ENCODE measurements around the gene SOAT1. TPM values are rescaled to one million over a fixed set of nuclear protein-coding genes. Genes with fewer than 3 reads are reported as not detected.
A peak's percentile ranks its signal among the peaks of the same experiment; 100 is the strongest.
"Not testable (repeated sequence)": the region's sequence is repeated elsewhere in the genome, so short reads cannot be mapped to it uniquely, and the experiment has no call there.

Gene SOAT1
- total RNA-seq, result 10 to 100 TPM; 38.6 to 42.7 TPM
- polyA plus RNA-seq, result 1 to 10 TPM; 6.0 to 6.7 TPM
- long read RNA-seq, donor 1, full-length matches to known transcripts, result 19 of 30 reads
- long read RNA-seq, donor 1, partial matches to known transcripts, result 5 of 30 reads
- long read RNA-seq, donor 1, other reads (novel, unspliced or antisense), result 6 of 30 reads
- long read RNA-seq, donor 2, full-length matches to known transcripts, result 19 of 24 reads
- long read RNA-seq, donor 2, partial matches to known transcripts, result 0 of 24 reads
- long read RNA-seq, donor 2, other reads (novel, unspliced or antisense), result 5 of 24 reads

DNA sequence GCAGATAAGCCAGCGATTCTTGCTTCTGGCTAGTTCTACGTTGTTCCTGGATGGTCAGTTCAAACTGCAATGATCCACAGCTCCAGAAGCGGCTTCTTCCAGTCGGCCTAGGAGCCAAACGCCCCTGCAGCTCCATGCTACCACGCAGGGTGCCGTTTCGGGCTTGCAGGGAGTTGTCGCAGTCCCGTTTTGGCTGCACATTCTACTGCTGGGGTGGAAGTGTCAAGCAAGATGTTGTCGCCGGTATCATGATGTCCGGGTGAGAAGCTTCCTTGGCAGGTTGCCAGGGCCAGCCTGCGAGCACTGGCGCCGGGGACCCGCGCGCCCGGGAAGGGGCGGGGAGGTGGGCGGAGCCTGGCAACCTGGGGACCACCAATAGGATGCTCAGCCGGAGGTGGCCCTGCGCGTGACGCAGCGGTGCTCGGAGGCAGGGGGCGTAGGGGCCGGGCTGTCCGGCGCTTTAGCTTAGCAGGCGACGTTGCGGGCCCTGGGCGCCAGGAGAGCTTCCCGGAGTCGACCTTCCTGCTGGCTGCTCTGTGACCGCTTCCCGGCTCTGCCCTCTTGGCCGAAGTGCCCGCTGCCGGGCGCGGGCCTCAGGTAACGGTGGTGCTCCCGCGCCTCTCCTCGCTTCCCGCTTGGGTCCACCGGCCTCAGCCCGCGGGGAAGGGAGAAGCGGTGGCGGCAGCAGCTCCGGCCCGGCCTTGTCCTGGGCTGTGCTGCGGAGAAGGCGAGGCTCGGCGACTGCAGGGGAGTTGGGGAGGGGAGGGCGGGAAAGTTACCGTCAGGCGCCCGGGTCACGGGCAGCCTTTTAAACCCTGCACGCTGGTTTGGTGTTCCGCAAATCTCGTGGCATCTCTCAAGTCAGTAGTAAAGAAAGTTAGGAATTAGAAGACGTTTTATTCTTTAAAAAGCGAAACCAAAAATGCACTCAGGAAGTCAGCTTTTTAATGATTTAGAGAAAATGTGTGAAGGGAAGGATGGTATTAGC, at the start of gene SOAT1:
Gene SOAT1, plus strand, starts transcription at position 458 of the 988 bp plus-strand sequence. CDS start 8,888 bp downstream, outside the sequence.
- H3K27me3 ChIP-seq (ENCODE audit: control insufficient read depth in 1 of 2, insufficient read depth in 2 of 2, low read length in 1 of 2), result no peaks in the 10 kb centered on the region
- H3K4me3 ChIP-seq (ENCODE audit: low read length in 2 of 2), result peak within 1 kb of the TSS; percentile 63 to 75
- ATAC-seq (ENCODE audit: low FRiP score), result peak; percentile 98

DNA sequence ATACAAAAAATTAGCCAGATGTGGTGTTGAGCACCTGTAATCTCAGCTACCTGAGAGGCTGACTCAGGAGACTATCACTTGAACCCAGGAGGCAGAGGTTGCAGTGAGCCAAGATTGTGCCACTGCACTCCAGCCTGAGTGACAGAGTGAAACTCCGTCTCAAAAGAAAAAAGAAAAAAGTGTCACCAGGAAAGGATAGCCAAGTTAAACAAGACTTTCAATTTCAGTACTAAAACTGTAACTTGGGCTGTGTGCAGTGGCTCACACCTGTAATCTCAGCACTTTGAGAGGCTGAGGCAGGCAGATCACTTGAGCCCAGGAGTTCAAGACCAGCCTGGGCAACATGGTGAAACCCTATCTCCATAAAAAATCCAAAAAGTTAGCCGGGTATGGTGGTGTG, 48.2 kb upstream of the SOAT1 start:
- H3K4me3 ChIP-seq (ENCODE audit: low read length in 2 of 2); H3K27me3 ChIP-seq (ENCODE audit: control insufficient read depth in 1 of 2, insufficient read depth in 2 of 2, low read length in 1 of 2); H3K9me3 ChIP-seq (ENCODE audit: control insufficient read depth, low read length); intact Hi-C loops (cut with DNase I); ATAC-seq (ENCODE audit: low FRiP score); H3K27ac ChIP-seq (ENCODE audit: low read depth in 1 of 2, low read length in 2 of 2); DNase-seq; H3K36me3 ChIP-seq (ENCODE audit: control insufficient read depth in 1 of 2, insufficient read depth in 2 of 2, low read length in 1 of 2); H3K4me1 ChIP-seq (ENCODE audit: control insufficient read depth in 1 of 2, insufficient read depth in 2 of 2, low read length in 2 of 2): not testable (repeated sequence)
- 58 to 61% methylated on average over 2 of the region's 2 CpGs for WGBS, 2 donors

More for the DNA sequence above, at the start of gene SOAT1:
- H3K9me3 ChIP-seq (ENCODE audit: control insufficient read depth, low read length), result no peaks in the 10 kb centered on the region
- 0% methylated on average over 49 to 71 of the region's 71 CpGs for WGBS, 2 donors
- no peaks in the 10 kb centered on the region for H3K36me3 ChIP-seq (ENCODE audit: control insufficient read depth in 1 of 2, insufficient read depth in 2 of 2, low read length in 1 of 2)
- peak within 1 kb of the TSS; percentile 2 to 87 for H3K27ac ChIP-seq (ENCODE audit: low read depth in 1 of 2, low read length in 2 of 2)
- peak; percentile 97 to 98 for DNase-seq
- intact Hi-C loops (cut with DNase I), result loop anchor here (2.0 to 5.0 kb wide), 4 partner anchors 171 to 215 kb away; partner anchors contain the start of gene TOR3A (in 1 of the 2)
- H3K4me1 ChIP-seq (ENCODE audit: control insufficient read depth in 1 of 2, insufficient read depth in 2 of 2, low read length in 2 of 2), result peaks cover 2 to 3% of the 10 kb centered on the region in 2 donors

DNA sequence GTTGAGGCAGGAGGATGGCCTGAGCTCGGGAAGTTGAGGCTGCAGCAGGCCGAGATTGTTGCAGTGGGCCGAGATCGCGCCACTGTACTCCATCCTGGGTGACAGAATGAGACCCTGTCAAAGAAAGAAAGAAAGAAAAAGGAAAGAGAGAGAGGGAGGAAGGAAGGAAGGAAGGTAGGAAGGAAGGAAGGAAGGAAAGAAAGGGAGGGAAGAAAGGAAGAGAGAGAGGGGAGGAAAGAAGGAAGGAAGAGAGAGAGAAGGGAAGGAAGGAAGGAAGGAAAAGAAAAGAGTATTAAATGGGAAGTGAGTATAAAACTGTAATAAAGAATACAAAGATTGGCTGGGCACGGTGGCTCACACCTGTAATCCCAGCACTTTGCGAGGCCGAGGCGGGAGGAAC, 45.7 kb upstream of the SOAT1 start:
- DNase-seq (no peak), ATAC-seq (ENCODE audit: low FRiP score) (no peak)
- Histone ChIP-seq H3K9me3 (ENCODE audit: control insufficient read depth, low read length) (no peaks in the 10 kb centered on the region), H3K4me1 (ENCODE audit: control insufficient read depth in 1 of 2, insufficient read depth in 2 of 2, low read length in 2 of 2) (no peaks in the 10 kb centered on the region), H3K27me3 (ENCODE audit: control insufficient read depth in 1 of 2, insufficient read depth in 2 of 2, low read length in 1 of 2) (no peaks in the 10 kb centered on the region), H3K4me3 (ENCODE audit: low read length in 2 of 2) (no peak overlapping the region), H3K36me3 (ENCODE audit: control insufficient read depth in 1 of 2, insufficient read depth in 2 of 2, low read length in 1 of 2) (no peaks in the 10 kb centered on the region), H3K27ac (ENCODE audit: low read depth in 1 of 2, low read length in 2 of 2) (no peak overlapping the region)
- 85 to 92% methylated on average over 9 of the region's 9 CpGs for WGBS, 2 donors
- intact Hi-C loops (cut with DNase I), result no loop called here

DNA sequence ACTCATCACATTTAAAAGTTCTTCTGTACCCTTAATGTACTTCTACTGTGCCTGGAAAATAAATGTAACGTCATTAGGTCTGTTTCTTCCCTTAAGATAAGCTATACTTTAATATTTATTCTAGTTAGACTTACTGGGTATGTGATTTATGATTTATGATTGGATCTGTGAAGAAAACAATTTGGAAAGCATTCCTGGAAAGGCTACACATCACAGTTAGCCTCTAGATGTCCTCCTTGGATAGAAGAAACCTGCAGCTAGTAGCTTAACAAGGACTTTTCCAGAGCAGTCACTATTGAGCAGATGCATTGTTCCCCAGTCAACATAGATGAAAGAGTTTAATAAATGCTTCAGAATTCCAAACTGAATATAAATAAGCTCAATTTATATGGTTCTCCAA, 41.9 kb upstream of the SOAT1 start:
- WGBS, 2 donors, result 0 to 31% methylated on average over 1 of the region's 1 CpG

DNA sequence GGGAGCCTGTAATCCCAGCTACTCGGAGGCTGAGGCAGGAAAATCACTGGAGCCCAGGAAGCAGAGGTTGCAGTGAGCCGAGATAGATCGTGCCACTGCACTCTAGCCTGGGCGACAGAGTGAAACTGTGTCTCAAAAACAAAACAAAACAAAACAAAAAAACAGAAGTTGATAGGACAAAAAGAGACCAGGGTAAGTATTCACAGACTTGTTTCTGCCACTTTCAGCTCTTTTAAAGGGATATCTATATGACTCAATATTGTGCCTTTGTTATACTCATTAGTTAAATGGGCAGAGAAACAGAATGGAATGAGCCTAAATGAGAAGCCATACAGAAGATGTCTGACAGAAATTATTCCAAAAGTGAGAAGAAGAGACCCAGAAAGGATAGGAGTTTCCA, 41.0 kb upstream of the SOAT1 start:
- Histone ChIP-seq H3K4me3 (ENCODE audit: low read length in 2 of 2) (no peak overlapping the region), H3K9me3 (ENCODE audit: control insufficient read depth, low read length) (no peaks in the 10 kb centered on the region), H3K27me3 (ENCODE audit: control insufficient read depth in 1 of 2, insufficient read depth in 2 of 2, low read length in 1 of 2) (no peaks in the 10 kb centered on the region), H3K36me3 (ENCODE audit: control insufficient read depth in 1 of 2, insufficient read depth in 2 of 2, low read length in 1 of 2) (no peaks in the 10 kb centered on the region), H3K4me1 (ENCODE audit: control insufficient read depth in 1 of 2, insufficient read depth in 2 of 2, low read length in 2 of 2) (no peaks in the 10 kb centered on the region), H3K27ac (ENCODE audit: low read depth in 1 of 2, low read length in 2 of 2) (no peak overlapping the region)
- intact Hi-C loops (cut with DNase I), result loop anchor here in 1 of 2 donors (10.0 kb wide), 1 partner anchor 122 kb away; no protein-coding TSS in a partner anchor
- 88 to 95% methylated on average over 4 of the region's 4 CpGs for whole genome bisulfite sequencing, 2 donors
- ATAC-seq (ENCODE audit: low FRiP score) (no peak), DNase-seq (no peak)

More for the DNA sequence above, 41.9 kb upstream of the SOAT1 start:
- no peaks in the 10 kb centered on the region for H3K9me3 ChIP-seq (ENCODE audit: control insufficient read depth, low read length)
- H3K36me3 ChIP-seq (ENCODE audit: control insufficient read depth in 1 of 2, insufficient read depth in 2 of 2, low read length in 1 of 2), result no peaks in the 10 kb centered on the region
- no peak overlapping the region for H3K27ac ChIP-seq (ENCODE audit: low read depth in 1 of 2, low read length in 2 of 2)
- H3K4me3 ChIP-seq (ENCODE audit: low read length in 2 of 2), result no peak overlapping the region
- intact Hi-C loops (cut with DNase I), result loop anchor here in 1 of 2 donors (10.0 kb wide), 1 partner anchor 123 kb away; no protein-coding TSS in a partner anchor
- DNase-seq (no peak), ATAC-seq (ENCODE audit: low FRiP score) (no peak)
- no peaks in the 10 kb centered on the region for H3K4me1 ChIP-seq (ENCODE audit: control insufficient read depth in 1 of 2, insufficient read depth in 2 of 2, low read length in 2 of 2)
- no peaks in the 10 kb centered on the region for H3K27me3 ChIP-seq (ENCODE audit: control insufficient read depth in 1 of 2, insufficient read depth in 2 of 2, low read length in 1 of 2)

DNA sequence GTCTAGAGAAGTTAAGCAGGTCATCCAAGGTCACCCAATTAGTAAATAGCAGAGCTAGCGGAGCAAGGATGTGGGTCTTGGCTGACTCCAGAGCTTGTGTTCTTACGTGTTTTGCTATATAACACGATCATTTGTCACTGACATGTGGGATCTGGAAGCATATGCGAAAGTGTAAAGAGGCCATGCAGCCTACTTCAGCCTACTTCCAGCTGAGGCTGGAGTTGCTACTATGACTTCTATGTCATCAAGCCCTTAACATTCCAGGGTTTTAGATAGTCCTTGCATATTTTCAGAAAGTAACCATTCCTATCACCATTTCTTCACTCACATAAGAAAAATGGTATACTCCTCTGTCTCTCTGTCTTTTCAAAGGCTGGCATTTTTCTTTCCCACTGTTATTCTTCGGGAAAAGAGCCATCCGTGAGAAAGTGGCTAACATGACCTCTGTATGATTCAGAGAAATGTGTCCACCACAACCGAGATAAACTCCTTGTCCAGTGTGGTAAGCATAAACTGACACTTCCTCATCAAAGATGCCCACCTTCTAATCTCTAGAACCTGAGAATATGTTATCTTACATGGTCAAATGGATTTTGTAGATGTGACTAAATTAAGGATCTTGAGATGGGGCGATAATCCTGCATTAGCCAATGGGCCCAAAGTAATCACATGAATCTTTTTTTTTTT, 40.2 kb upstream of the SOAT1 start:
- intact Hi-C loops (cut with DNase I), result loop anchor here in 1 of 2 donors (10.0 kb wide), 1 partner anchor 121 kb away; no protein-coding TSS in a partner anchor
- no peaks in the 10 kb centered on the region for H3K4me1 ChIP-seq (ENCODE audit: control insufficient read depth in 1 of 2, insufficient read depth in 2 of 2, low read length in 2 of 2)
- H3K27me3 ChIP-seq (ENCODE audit: control insufficient read depth in 1 of 2, insufficient read depth in 2 of 2, low read length in 1 of 2), result no peaks in the 10 kb centered on the region
- no peak overlapping the region for H3K27ac ChIP-seq (ENCODE audit: low read depth in 1 of 2, low read length in 2 of 2)
- DNase-seq (no peak), ATAC-seq (ENCODE audit: low FRiP score) (no peak)
- no peak overlapping the region for H3K4me3 ChIP-seq (ENCODE audit: low read length in 2 of 2)
- 32 to 47% methylated on average over 8 of the region's 8 CpGs for WGBS, 2 donors
- no peaks in the 10 kb centered on the region for H3K36me3 ChIP-seq (ENCODE audit: control insufficient read depth in 1 of 2, insufficient read depth in 2 of 2, low read length in 1 of 2)
- H3K9me3 ChIP-seq (ENCODE audit: control insufficient read depth, low read length), result no peaks in the 10 kb centered on the region

DNA sequence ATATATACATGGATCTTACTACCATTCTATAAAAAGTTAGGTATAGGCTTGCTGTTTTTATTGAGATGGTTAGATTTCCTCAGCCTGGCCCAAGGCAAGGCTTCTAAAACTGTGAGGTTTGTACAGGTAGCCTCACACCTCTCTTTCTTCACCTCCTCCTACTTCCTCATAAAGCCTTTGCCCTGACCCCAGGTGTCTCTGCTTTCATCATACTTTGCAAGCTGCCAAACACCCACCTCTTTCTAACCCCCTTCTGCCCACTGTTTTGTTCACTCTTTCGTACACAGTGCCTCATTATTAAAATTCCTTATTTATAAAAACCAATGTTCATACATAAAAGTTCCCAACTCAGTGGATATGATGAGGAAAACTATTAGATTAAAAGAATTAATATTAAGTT, 31.4 kb upstream of the SOAT1 start:
- Histone ChIP-seq H3K9me3 (ENCODE audit: control insufficient read depth, low read length) (no peaks in the 10 kb centered on the region), H3K36me3 (ENCODE audit: control insufficient read depth in 1 of 2, insufficient read depth in 2 of 2, low read length in 1 of 2) (no peaks in the 10 kb centered on the region), H3K4me1 (ENCODE audit: control insufficient read depth in 1 of 2, insufficient read depth in 2 of 2, low read length in 2 of 2) (no peaks in the 10 kb centered on the region), H3K27me3 (ENCODE audit: control insufficient read depth in 1 of 2, insufficient read depth in 2 of 2, low read length in 1 of 2) (no peaks in the 10 kb centered on the region), H3K27ac (ENCODE audit: low read depth in 1 of 2, low read length in 2 of 2) (no peak overlapping the region), H3K4me3 (ENCODE audit: low read length in 2 of 2) (no peak overlapping the region)
- DNase-seq, result no peak
- whole genome bisulfite sequencing, 2 donors, result 94 to 97% methylated on average over 1 of the region's 1 CpG
- intact Hi-C loops (cut with DNase I), result no loop called here
- no peak for ATAC-seq (ENCODE audit: low FRiP score)

DNA sequence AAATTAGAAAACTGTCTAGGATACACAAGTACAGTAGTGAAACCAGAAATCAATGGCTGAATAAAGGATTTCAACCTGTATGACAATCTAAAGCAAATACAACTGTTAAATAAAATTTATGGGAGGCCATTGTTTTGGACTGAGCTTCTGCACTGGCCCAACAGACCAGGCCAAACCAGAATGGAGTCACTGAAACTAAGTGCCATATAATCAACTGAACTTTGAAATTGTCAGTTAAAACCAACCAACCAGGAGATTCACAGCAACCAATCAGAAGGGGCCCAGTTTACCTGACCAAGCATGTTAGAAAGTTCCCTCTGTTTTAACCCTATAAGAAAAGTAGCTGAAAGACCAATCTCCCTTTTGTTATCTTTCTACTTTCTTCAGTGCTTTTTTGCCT, 30.5 kb upstream of the SOAT1 start:
- Histone ChIP-seq H3K36me3 (ENCODE audit: control insufficient read depth in 1 of 2, insufficient read depth in 2 of 2, low read length in 1 of 2) (no peaks in the 10 kb centered on the region), H3K27me3 (ENCODE audit: control insufficient read depth in 1 of 2, insufficient read depth in 2 of 2, low read length in 1 of 2) (no peaks in the 10 kb centered on the region), H3K27ac (ENCODE audit: low read depth in 1 of 2, low read length in 2 of 2) (no peak overlapping the region), H3K4me3 (ENCODE audit: low read length in 2 of 2) (no peak overlapping the region), H3K9me3 (ENCODE audit: control insufficient read depth, low read length) (no peaks in the 10 kb centered on the region), H3K4me1 (ENCODE audit: control insufficient read depth in 1 of 2, insufficient read depth in 2 of 2, low read length in 2 of 2) (no peaks in the 10 kb centered on the region)
- ATAC-seq (ENCODE audit: low FRiP score) (no peak), DNase-seq (no peak)
- intact Hi-C loops (cut with DNase I), result no loop called here
